K562 (cell line): ENCODE data around the gene MMP2. TPM values are rescaled to one million over a fixed set of nuclear protein-coding genes. Genes with fewer than 3 reads are reported as not detected.

Source experiments
- CBX5 ChIP-seq: IDR thresholded peaks from 2 replicates; pipeline ENCODE4 v1.6.1; 2014; ENCODE audit warnings: low read depth, borderline replicate concordance
- ILK ChIP-seq: fragments of 450-650 bp; IDR thresholded peaks from 2 replicates; pipeline ENCODE4 v1.6.1; 2016; ENCODE audit warnings: missing genetic modification characterization, low read depth, mild to moderate bottlenecking, missing compliant biosample characterization, moderate library complexity, borderline replicate concordance
- POLR3G ChIP-seq: IDR thresholded peaks from 2 replicates; pipeline ENCODE4 v1.6.1; 2011; ENCODE audit not compliant: insufficient read length, insufficient replicate concordance; ENCODE audit errors: extremely low read depth
- RCOR1 ChIP-seq, 2 experiments: IDR thresholded peaks; 2 replicates each; pipeline ENCODE4 v1.6.1; 2012; ENCODE audit warnings: low read depth in 2 of 2, low read length in 2 of 2, borderline replicate concordance in 1 of 2, improper control_type of control experiment in 1 of 2
- TFAM ChIP-seq: fragments of 250-450 bp; sonication (Bioruptor Pico); conservative IDR thresholded peaks from 2 replicates; pipeline ENCODE4 v1.5.0; 2021; ENCODE audit warnings: mild to moderate bottlenecking, moderate library complexity
- ZFP30 ChIP-seq: fragments of 250-450 bp; sonication (Bioruptor Pico); IDR thresholded peaks from 2 replicates; pipeline ENCODE4 v1.8.0; 2022; ENCODE audit warnings: moderate library complexity, mild to moderate bottlenecking, inconsistent platforms, borderline replicate concordance
- ZNF12 ChIP-seq: sonication (generic); formaldehyde crosslinking; IDR thresholded peaks from 2 replicates; pipeline ENCODE4 v1.4.0; 2020; ENCODE audit warnings: mild to moderate bottlenecking, missing genetic modification reagents
- ZNF140 ChIP-seq: fragments of 250-450 bp; sonication (Bioruptor Pico); IDR thresholded peaks from 2 replicates; pipeline ENCODE4 v1.8.0; 2021; ENCODE audit warnings: moderate library complexity, mild to moderate bottlenecking, inconsistent platforms
- ZNF274 ChIP-seq: IDR thresholded peaks from 2 replicates; pipeline ENCODE4 v1.6.1; 2011; ENCODE audit warnings: low read depth, mild to moderate bottlenecking, low read length, moderate library complexity, borderline replicate concordance
- ZNF778 ChIP-seq: fragments of 450-650 bp; formaldehyde crosslinking; IDR thresholded peaks from 2 replicates; pipeline ENCODE4 v1.4.0; 2020; ENCODE audit warnings: mild to moderate bottlenecking, moderate library complexity
- polyA plus RNA-seq, 8 experiments: library from polyadenylated mRNA; depleted of rRNA in 4 of 8; stranded (reverse) in 5 of 8; unstranded in 3 of 8; fragments of >200 nt; fragmentation: Nextera tagmentation in 2 of 8; fragmentation: Illumina TruSeq in 1 of 8; extraction: Ambion mirVana in 2 of 8; extraction: Trizol in 1 of 8; gene quantifications; 2 replicates each; pipeline versions ENCODE4 v1.2.1 to v1.2.3, GENCODE V29; 2011 to 2014; ENCODE audit warnings: inconsistent platforms in 1 of 8, missing spikeins in 1 of 8
- total RNA-seq, 7 experiments: library from RNA; depleted of rRNA in 6 of 7; stranded (reverse); fragments of >200 nt in 6 of 7; fragmentation: Illumina TruSeq in 2 of 7; extraction: Trizol in 2 of 7; gene quantifications; 2 replicates each; pipeline versions ENCODE4 v1.2.1 to v1.2.3, GENCODE V29; 2011 to 2021; ENCODE audit warnings: low replicate concordance in 1 of 7
- TF ChIP-seq, protein P1 (sequence below), 2 experiments: fragments of 450-650 bp; IDR thresholded peaks; 2 replicates each; pipeline ENCODE4 v1.6.1; 2016; ENCODE audit warnings: mild to moderate bottlenecking in 2 of 2, borderline replicate concordance in 1 of 2, low read depth in 1 of 2, moderate library complexity in 1 of 2
- TF ChIP-seq, protein P2 (sequence below): fragments of 450-650 bp; IDR thresholded peaks from 2 replicates; pipeline ENCODE4 v1.6.1; 2016; ENCODE audit warnings: low read depth

The MMP2 gene
- total and polyA plus RNA-seq, 9 of the 15 experiments (the other 6 are each of a cell fraction or from before 2014, with no cell fraction given): 0.05 to 0.53 TPM; not detected in 7

DNA sequence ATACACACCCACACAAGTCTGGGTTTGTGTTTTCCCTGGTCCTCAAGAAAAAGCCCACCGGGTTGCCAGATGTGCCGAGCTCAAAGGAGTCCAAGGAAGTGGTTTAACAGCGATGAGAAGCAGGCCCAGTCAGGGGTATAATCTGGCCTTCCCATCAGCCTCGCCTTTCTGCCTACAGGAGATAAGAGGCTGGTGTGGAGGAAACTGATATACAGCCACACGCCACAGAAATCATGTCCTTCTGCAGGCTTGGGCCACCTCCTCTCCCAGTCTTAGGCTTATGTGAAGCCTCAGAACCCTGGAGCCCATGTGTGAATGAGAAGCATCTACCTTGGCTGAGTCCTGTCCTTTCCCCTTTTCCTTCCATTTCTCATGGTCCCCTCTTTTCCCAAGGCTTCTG is 43.6 kb upstream of the MMP2 start (continued):
- TF ChIP-seq, protein P1, sequence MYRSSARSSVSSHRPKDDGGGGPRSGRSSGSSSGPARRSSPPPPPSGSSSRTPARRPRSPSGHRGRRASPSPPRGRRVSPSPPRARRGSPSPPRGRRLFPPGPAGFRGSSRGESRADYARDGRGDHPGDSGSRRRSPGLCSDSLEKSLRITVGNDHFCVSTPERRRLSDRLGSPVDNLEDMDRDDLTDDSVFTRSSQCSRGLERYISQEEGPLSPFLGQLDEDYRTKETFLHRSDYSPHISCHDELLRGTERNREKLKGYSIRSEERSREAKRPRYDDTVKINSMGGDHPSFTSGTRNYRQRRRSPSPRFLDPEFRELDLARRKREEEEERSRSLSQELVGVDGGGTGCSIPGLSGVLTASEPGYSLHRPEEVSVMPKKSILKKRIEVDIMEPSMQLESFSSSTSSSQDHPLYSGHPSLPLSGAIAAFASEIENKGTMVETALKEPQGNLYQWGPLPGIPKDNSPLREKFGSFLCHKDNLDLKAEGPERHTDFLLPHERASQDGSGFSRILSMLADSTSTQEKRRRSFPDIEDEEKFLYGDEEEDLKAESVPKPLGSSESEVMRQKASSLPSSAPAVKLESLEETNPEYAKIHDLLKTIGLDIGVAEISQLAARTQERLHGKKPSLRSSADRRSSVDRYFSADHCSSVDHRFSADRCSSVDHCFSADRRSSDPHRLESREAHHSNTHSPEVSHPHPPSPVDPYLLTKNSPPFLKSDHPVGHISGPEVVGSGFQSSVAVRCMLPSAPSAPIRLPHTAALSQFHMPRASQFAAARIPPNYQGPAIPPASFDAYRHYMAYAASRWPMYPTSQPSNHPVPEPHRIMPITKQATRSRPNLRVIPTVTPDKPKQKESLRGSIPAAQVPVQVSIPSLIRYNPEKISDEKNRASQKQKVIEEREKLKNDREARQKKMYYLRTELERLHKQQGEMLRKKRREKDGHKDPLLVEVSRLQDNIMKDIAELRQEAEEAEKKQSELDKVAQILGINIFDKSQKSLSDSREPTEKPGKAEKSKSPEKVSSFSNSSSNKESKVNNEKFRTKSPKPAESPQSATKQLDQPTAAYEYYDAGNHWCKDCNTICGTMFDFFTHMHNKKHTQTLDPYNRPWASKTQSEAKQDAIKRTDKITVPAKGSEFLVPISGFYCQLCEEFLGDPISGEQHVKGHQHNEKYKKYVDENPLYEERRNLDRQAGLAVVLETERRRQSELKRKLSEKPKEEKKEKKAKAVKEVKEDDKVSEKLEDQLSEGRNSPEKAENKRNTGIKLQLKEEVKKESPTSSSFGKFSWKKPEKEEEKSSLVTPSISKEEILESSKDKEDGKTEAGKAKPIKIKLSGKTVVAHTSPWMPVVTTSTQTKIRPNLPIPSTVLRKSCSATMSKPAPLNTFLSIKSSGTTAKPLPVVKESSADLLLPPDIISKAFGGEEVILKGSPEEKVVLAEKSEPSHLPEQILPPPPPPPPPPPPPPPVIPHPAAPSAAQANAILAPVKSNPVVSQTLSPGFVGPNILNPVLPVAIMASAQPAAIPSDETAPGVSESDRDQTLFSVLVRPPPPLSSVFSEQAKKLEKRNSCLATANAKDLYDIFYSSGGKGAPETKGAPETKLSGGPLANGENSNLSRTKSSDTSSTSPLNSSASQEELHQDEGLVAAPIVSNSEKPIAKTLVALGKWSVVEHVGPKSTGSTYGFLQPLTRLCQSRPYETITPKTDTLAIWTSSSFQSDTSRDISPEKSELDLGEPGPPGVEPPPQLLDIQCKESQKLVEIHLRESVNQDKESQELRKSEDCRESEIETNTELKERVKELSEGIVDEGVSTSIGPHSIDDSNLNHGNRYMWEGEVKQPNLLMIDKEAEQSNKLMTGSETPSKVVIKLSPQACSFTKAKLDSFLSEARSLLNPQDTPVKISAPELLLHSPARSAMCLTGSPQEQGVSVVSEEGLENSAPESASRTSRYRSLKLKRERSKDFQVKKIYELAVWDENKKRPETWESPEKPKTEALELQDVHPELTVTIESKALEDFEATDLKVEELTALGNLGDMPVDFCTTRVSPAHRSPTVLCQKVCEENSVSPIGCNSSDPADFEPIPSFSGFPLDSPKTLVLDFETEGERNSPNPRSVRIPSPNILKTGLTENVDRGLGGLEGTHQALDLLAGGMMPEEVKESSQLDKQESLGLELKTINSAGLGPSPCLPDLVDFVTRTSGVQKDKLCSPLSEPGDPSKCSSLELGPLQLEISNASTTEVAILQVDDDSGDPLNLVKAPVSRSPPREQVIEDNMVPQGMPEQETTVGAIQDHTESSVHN (IDR thresholded peaks at IDR 0.05; ENCODE audit: borderline replicate concordance in 1 of 2, low read depth in 1 of 2): no peak
- no peak for TF ChIP-seq ZNF12 (CRISPR knock-in tag)
- no peak for TF ChIP-seq TFAM
- no peak for TF ChIP-seq ZNF274
- no peak for TF ChIP-seq ILK (tag)
- TF ChIP-seq RCOR1 (IDR thresholded peaks at IDR 0.05; ENCODE audit: borderline replicate concordance in 1 of 2, low read depth in 2 of 2, low read length in 2 of 2): peak in 1 of 2 experiments; percentile 95; a peak in 2 of 4 replicates
- no peak for TF ChIP-seq POLR3G
- no peak for TF ChIP-seq CBX5
- TF ChIP-seq, protein P2, sequence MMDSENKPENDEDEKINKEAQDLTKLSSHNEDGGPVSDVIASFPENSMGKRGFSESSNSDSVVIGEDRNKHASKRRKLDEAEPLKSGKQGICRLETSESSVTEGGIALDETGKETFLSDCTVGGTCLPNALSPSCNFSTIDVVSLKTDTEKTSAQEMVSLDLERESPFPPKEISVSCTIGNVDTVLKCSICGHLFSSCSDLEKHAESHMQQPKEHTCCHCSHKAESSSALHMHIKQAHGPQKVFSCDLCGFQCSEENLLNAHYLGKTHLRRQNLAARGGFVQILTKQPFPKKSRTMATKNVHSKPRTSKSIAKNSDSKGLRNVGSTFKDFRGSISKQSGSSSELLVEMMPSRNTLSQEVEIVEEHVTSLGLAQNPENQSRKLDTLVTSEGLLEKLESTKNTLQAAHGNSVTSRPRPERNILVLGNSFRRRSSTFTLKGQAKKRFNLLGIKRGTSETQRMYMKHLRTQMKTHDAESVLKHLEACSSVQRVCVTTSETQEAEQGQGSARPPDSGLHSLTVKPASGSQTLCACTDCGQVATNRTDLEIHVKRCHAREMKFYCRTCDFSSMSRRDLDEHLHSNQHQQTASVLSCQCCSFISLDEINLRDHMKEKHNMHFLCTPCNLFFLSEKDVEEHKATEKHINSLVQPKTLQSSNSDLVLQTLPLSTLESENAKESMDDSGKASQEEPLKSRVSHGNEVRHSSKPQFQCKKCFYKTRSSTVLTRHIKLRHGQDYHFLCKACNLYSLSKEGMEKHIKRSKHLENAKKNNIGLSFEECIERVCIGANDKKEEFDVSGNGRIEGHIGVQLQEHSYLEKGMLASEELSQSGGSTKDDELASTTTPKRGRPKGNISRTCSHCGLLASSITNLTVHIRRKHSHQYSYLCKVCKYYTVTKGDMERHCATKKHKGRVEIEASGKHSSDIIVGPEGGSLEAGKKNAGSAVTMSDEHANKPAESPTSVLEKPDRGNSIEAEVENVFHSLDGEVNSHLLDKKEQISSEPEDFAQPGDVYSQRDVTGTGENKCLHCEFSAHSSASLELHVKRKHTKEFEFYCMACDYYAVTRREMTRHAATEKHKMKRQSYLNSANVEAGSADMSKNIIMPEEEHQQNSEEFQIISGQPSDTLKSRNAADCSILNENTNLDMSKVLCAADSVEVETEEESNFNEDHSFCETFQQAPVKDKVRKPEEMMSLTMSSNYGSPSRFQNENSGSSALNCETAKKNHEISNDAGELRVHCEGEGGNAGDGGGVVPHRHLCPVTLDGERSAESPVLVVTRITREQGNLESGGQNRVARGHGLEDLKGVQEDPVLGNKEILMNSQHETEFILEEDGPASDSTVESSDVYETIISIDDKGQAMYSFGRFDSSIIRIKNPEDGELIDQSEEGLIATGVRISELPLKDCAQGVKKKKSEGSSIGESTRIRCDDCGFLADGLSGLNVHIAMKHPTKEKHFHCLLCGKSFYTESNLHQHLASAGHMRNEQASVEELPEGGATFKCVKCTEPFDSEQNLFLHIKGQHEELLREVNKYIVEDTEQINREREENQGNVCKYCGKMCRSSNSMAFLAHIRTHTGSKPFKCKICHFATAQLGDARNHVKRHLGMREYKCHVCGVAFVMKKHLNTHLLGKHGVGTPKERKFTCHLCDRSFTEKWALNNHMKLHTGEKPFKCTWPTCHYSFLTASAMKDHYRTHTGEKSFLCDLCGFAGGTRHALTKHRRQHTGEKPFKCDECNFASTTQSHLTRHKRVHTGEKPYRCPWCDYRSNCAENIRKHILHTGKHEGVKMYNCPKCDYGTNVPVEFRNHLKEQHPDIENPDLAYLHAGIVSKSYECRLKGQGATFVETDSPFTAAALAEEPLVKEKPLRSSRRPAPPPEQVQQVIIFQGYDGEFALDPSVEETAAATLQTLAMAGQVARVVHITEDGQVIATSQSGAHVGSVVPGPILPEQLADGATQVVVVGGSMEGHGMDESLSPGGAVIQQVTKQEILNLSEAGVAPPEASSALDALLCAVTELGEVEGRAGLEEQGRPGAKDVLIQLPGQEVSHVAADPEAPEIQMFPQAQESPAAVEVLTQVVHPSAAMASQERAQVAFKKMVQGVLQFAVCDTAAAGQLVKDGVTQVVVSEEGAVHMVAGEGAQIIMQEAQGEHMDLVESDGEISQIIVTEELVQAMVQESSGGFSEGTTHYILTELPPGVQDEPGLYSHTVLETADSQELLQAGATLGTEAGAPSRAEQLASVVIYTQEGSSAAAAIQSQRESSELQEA: no peak
- TF ChIP-seq ZFP30 (CRISPR knock-in tag): no peak
- TF ChIP-seq ZNF140 (CRISPR knock-in tag): no peak
- no peak for TF ChIP-seq ZNF778 (CRISPR knock-in tag)
